Activated CD8-positive, alpha-beta T cell treated with anti-CD3 and anti-CD28 coated beads for 36 hours (primary cell): Measurements from ENCODE around the gene LAMB1. TPM values are rescaled to one million over a fixed set of nuclear protein-coding genes. Genes with fewer than 3 reads are reported as not detected.
"Not testable (repeated sequence)": the region's sequence is repeated elsewhere in the genome, so short reads cannot be mapped to it uniquely, and the experiment has no call there.

Experiments used
- ATAC-seq: fragments of 200-7000 bp; cut with Tn5 transposase; one replicate; pipeline ENCODE4 v1.10.0; 2021; ENCODE audit warnings: mild to moderate bottlenecking, moderate library complexity
- CTCF ChIA-PET: fragments of 350-600 bp; sonication (Branson Sonifier 250); formaldehyde crosslinking; loops from one replicate; lab custom pipeline; 2021; ENCODE audit warnings: antibody characterized with exemption; lab: Charles Lee
- POLR2A ChIA-PET: fragments of 350-600 bp; sonication (Branson Sonifier 250); formaldehyde crosslinking; loops from one replicate; lab custom pipeline; 2021; ENCODE audit warnings: antibody characterized with exemption; lab: Charles Lee
- DNase-seq: peaks from one replicate; pipeline ENCODE4 v3.0.0-alpha.2; 2020
- H3K27ac Mint-ChIP-seq: one replicate; pipeline ENCODE4 v1.8.0; 2021; ENCODE audit warnings: mild to moderate bottlenecking, mixed read lengths
- H3K27me3 Mint-ChIP-seq: one replicate; pipeline ENCODE4 v1.8.0; 2021; ENCODE audit warnings: mixed read lengths
- H3K36me3 Mint-ChIP-seq: one replicate; pipeline ENCODE4 v1.8.0; 2021; ENCODE audit warnings: low read depth, mixed read lengths
- H3K4me1 Mint-ChIP-seq: one replicate; pipeline ENCODE4 v1.8.0; 2021; ENCODE audit warnings: low read depth, mixed read lengths
- H3K4me3 Mint-ChIP-seq: one replicate; pipeline ENCODE4 v1.8.0; 2021; ENCODE audit warnings: mild to moderate bottlenecking, moderate library complexity, mixed read lengths
- H3K9me3 Mint-ChIP-seq: one replicate; pipeline ENCODE4 v1.8.0; 2021; ENCODE audit warnings: mixed read lengths
- intact Hi-C: fragments of 100-400 bp; cut with micrococcal nuclease; formaldehyde crosslinking; loops from one replicate; pipeline ENCODE4 v1.10.0; 2022
- total RNA-seq, 2 experiments: library from RNA; stranded (reverse); gene quantifications; one replicate each; pipeline ENCODE4 v1.2.3, GENCODE V29; 2021
- TF ChIP-seq, protein P1 (sequence below): fragments of 200-600 bp; IDR thresholded peaks from one replicate; pipeline ENCODE4 v1.8.0; 2022; ENCODE audit warnings: antibody characterized with exemption, mild to moderate bottlenecking

Gene LAMB1
- total RNA-seq, 2 experiments from 2014 or later: 0.20 to 0.36 TPM

DNA sequence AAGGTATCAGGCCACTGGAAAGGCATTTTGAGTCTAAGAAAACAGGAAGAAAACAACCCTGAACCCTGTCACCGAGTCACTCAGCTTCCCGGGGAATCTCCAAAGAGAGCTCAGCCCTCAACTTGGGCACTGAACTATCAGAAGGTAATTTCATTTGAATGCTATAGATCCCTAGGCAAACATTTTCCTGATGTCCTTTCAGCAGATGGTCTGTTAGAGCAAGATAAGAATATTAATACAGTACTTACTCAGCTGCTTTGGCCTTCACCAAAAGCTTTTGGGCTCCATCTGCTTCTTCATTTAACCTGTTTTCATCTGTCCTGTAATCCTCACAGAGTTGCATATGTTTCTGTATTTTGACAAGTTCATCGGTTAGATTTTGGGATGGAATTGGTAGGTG, 34.2 kb upstream of the LAMB1 start:
- ChIA-PET CTCF (no interaction called here), POLR2A (no interaction called here)
- intact Hi-C loops: no loop called here
- Mint-ChIP-seq H3K27ac (no peak overlapping the region), H3K4me1 (no peaks in the 10 kb centered on the region), H3K36me3 (no peaks in the 10 kb centered on the region), H3K27me3 (no peaks in the 10 kb centered on the region), H3K4me3 (no peak overlapping the region), H3K9me3 (no peaks in the 10 kb centered on the region)
- ATAC-seq (no peak), DNase-seq (no peak)
- TF ChIP-seq, protein P1, sequence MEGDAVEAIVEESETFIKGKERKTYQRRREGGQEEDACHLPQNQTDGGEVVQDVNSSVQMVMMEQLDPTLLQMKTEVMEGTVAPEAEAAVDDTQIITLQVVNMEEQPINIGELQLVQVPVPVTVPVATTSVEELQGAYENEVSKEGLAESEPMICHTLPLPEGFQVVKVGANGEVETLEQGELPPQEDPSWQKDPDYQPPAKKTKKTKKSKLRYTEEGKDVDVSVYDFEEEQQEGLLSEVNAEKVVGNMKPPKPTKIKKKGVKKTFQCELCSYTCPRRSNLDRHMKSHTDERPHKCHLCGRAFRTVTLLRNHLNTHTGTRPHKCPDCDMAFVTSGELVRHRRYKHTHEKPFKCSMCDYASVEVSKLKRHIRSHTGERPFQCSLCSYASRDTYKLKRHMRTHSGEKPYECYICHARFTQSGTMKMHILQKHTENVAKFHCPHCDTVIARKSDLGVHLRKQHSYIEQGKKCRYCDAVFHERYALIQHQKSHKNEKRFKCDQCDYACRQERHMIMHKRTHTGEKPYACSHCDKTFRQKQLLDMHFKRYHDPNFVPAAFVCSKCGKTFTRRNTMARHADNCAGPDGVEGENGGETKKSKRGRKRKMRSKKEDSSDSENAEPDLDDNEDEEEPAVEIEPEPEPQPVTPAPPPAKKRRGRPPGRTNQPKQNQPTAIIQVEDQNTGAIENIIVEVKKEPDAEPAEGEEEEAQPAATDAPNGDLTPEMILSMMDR: no peak

- CTCF ChIA-PET: no interaction called here
These were observed 31.6 kb upstream of the LAMB1 start for GRCh38 chr7:108034586-108034985.

GRCh38 chr7:108033776-108034497, 31.0 kb upstream of the LAMB1 start:
- ChIA-PET CTCF (interaction anchor here (0.6 kb wide), 1 partner anchor 17 kb away, joined by 3 read pairs; no protein-coding TSS in a partner anchor), POLR2A (no interaction called here)
- H3K4me3 Mint-ChIP-seq: no peak overlapping the region
- no peaks in the 10 kb centered on the region for H3K4me1 Mint-ChIP-seq
- peaks cover 5% of the 10 kb centered on the region for H3K27me3 Mint-ChIP-seq
- no peaks in the 10 kb centered on the region for H3K36me3 Mint-ChIP-seq
- ATAC-seq (no peak), DNase-seq (no peak)
- no peak overlapping the region for H3K27ac Mint-ChIP-seq
- no peaks in the 10 kb centered on the region for H3K9me3 Mint-ChIP-seq
- TF ChIP-seq, protein P1: no peak
- intact Hi-C loops: no loop called here

More at GRCh38 chr7:108034586-108034985, 31.6 kb upstream of the LAMB1 start:
- Mint-ChIP-seq H3K9me3 (no peaks in the 10 kb centered on the region), H3K27me3 (peaks cover 2% of the 10 kb centered on the region), H3K27ac (no peak overlapping the region), H3K36me3 (no peaks in the 10 kb centered on the region), H3K4me1 (no peaks in the 10 kb centered on the region), H3K4me3 (no peak overlapping the region)
- ATAC-seq (no peak), DNase-seq (no peak)
- intact Hi-C loops: no loop called here
- POLR2A ChIA-PET: no interaction called here
- TF ChIP-seq, protein P1: no peak

GRCh38 chr7:108033309-108033708, 30.3 kb upstream of the LAMB1 start:
- CTCF ChIA-PET: interaction anchor here (0.6 kb wide), 1 partner anchor 17 kb away, joined by 3 read pairs; no protein-coding TSS in a partner anchor
- H3K4me1 Mint-ChIP-seq, H3K9me3 Mint-ChIP-seq, intact Hi-C loops, H3K36me3 Mint-ChIP-seq, ATAC-seq, H3K27ac Mint-ChIP-seq, POLR2A ChIA-PET, H3K4me3 Mint-ChIP-seq, DNase-seq, H3K27me3 Mint-ChIP-seq: not testable (repeated sequence)

- Mint-ChIP-seq H3K4me3 (no peak overlapping the region), H3K36me3 (no peaks in the 10 kb centered on the region), H3K27me3 (peaks cover 5% of the 10 kb centered on the region), H3K4me1 (no peaks in the 10 kb centered on the region), H3K27ac (no peak overlapping the region), H3K9me3 (no peaks in the 10 kb centered on the region)
- ChIA-PET CTCF (interaction anchor here (1.7 kb wide), 1 partner anchor 14 kb away, joined by 5 read pairs; no protein-coding TSS in a partner anchor), POLR2A (no interaction called here)
- ATAC-seq: no peak
- TF ChIP-seq, protein P1: no peak
- DNase-seq: no peak
- intact Hi-C loops: no loop called here
These were observed 27.6 kb upstream of the LAMB1 start for GRCh38 chr7:108030516-108030915.
